Measurements from ENCODE around the gene SLC15A4.
"Not testable (repeated sequence)": the region's sequence is repeated elsewhere in the genome, so short reads cannot be mapped to it uniquely, and the experiment has no call there.

SLC15A4 gene
- 30.7 to 71.6 (median 53.5) reads per million in 17 experiments for total RNA-seq

GRCh38 chr12:128823916-128824839, at the start of gene SLC15A4:
Gene SLC15A4 (minus strand): TSS chr12:128823958. CDS start chr12:128823943, 15 bp downstream.
- peak; percentile 96 to 99 (median 98) for DNase-seq

- peak; percentile 9 to 51 (median 40) for DNase-seq
Observed at GRCh38 chr12:128872303-128872702, 48.5 kb upstream of the SLC15A4 start.

GRCh38 chr12:128871516-128871892, 47.7 kb upstream of the SLC15A4 start:
- no peak for DNase-seq

GRCh38 chr12:128867466-128867865, 43.7 kb upstream of the SLC15A4 start:
- no peak for DNase-seq

GRCh38 chr12:128864516-128865186, 40.9 kb upstream of the SLC15A4 start:
- DNase-seq = peak in 3 of 4 experiments; percentile 30 to 43 (median 36)

GRCh38 chr12:128863957-128864356, 40.2 kb upstream of the SLC15A4 start:
- no peak for DNase-seq

GRCh38 chr12:128861226-128862016, 37.7 kb upstream of the SLC15A4 start:
- DNase-seq = no peak

- DNase-seq = no peak
Observed at GRCh38 chr12:128859311-128859710, 35.6 kb upstream of the SLC15A4 start.

- peak; percentile 65 to 82 (median 78) for DNase-seq
Observed at GRCh38 chr12:128857133-128857763, 33.5 kb upstream of the SLC15A4 start.

- no peak for DNase-seq
Observed at GRCh38 chr12:128856791-128857078, 33.0 kb upstream of the SLC15A4 start.

GRCh38 chr12:128856035-128856790, 32.5 kb upstream of the SLC15A4 start:
- no peak for DNase-seq

- peak in 2 of 4 experiments; percentile 17 to 33 for DNase-seq
Observed at GRCh38 chr12:128853600-128854197, 29.9 kb upstream of the SLC15A4 start.

GRCh38 chr12:128852885-128853599, 29.3 kb upstream of the SLC15A4 start, which contains the start of gene GLT1D1:
Gene GLT1D1 (plus strand): TSS chr12:128853478. CDS start chr12:128853582, 104 bp downstream.
- DNase-seq = no peak

- DNase-seq = peak in 3 of 4 experiments; percentile 11 to 55 (median 28)
Observed at GRCh38 chr12:128852026-128852698, 28.4 kb upstream of the SLC15A4 start.

GRCh38 chr12:128851429-128851828, 27.7 kb upstream of the SLC15A4 start:
- not testable (repeated sequence) for DNase-seq

- DNase-seq = no peak
Observed at GRCh38 chr12:128850400-128850799, 26.6 kb upstream of the SLC15A4 start.

GRCh38 chr12:128849806-128850205, 26.0 kb upstream of the SLC15A4 start:
- not testable (repeated sequence) for DNase-seq

- no peak for DNase-seq
Observed at GRCh38 chr12:128848371-128848770, 24.6 kb upstream of the SLC15A4 start.

- DNase-seq = not testable (repeated sequence)
Observed at GRCh38 chr12:128846671-128847070, 22.9 kb upstream of the SLC15A4 start.

All from suppressor macrophage (primary cell).